Hematopoietic multipotent progenitor cell treated with erythropoietin and hydrocortisone succinate and interleukin-3 and kit ligand, for 4 days (in vitro differentiated cells): Measurements from ENCODE around the gene SYS1.

Source experiments
- DNase-seq: peaks from one replicate; pipeline ENCODE4 v3.0.0-alpha.2; 2015

SYS1 gene

GRCh38 chr20:45392733-45393132 lies 29.8 kb downstream of the SYS1 start:
- no peak for DNase-seq

GRCh38 chr20:45394221-45395113 lies 31.5 kb downstream of the SYS1 start:
- DNase-seq = no peak

GRCh38 chr20:45395114-45395415 lies 32.1 kb downstream of the SYS1 start:
- DNase-seq = no peak

GRCh38 chr20:45399018-45399417 lies 36.1 kb downstream of the SYS1 start:
- no peak for DNase-seq

GRCh38 chr20:45400346-45401031 lies 37.5 kb downstream of the SYS1 start:
- DNase-seq = no peak

- no peak for DNase-seq
Observed at GRCh38 chr20:45402946-45403345, 40.0 kb downstream of the SYS1 start.

GRCh38 chr20:45404438-45404837 lies 41.5 kb downstream of the SYS1 start:
- no peak for DNase-seq

- DNase-seq = peak; percentile 20
Observed at GRCh38 chr20:45405571-45406259, 42.8 kb downstream of the SYS1 start.

GRCh38 chr20:45406260-45407066 lies 43.5 kb downstream of the SYS1 start:
- peak; percentile 56 for DNase-seq

- no peak for DNase-seq
Observed at GRCh38 chr20:45407067-45407745, 44.2 kb downstream of the SYS1 start.

GRCh38 chr20:45407783-45408645 lies 45.1 kb downstream of the SYS1 start, which contains the start of gene DBNDD2:
Gene DBNDD2 (plus strand): TSS chr20:45408289. CDS start chr20:45408468, 179 bp downstream.
- DNase-seq = no peak

- DNase-seq = peak; percentile 61
Observed at GRCh38 chr20:45408646-45409213, 45.8 kb downstream of the SYS1 start.

- no peak for DNase-seq
Observed at GRCh38 chr20:45409521-45410272, 46.7 kb downstream of the SYS1 start.

GRCh38 chr20:45410887-45411286 lies 47.9 kb downstream of the SYS1 start:
- DNase-seq = no peak

GRCh38 chr20:45412653-45413052 lies 49.7 kb downstream of the SYS1 start:
- DNase-seq = no peak

- DNase-seq = no peak
Observed at GRCh38 chr20:45413479-45413878, 50.5 kb downstream of the SYS1 start.

- peak; percentile 97 for DNase-seq
Observed at GRCh38 chr20:45415822-45416637, 53.1 kb downstream of the SYS1 start, which contains the start of gene PIGT. Gene PIGT (plus strand): TSS chr20:45416141. CDS start chr20:45416157, 16 bp downstream.

- peak; percentile 61 for DNase-seq
Observed at GRCh38 chr20:45416917-45417316, 54.0 kb downstream of the SYS1 start.
